Neural progenitor cell (in vitro differentiated cells): ENCODE measurements around the gene TEAD1.

ENCODE experiments used
- CTCF ChIP-seq: fragments of 200-600 bp; sonication (generic); IDR thresholded peaks from 2 replicates; pipeline ENCODE4 v1.5.1; 2017; ENCODE audit warnings: antibody characterized with exemption, mild to moderate bottlenecking
- EZH2 ChIP-seq: fragments of 200-600 bp; sonication (generic); IDR thresholded peaks from 2 replicates; pipeline ENCODE4 v1.6.1; 2017; ENCODE audit warnings: antibody characterized with exemption, mild to moderate bottlenecking, moderate library complexity

- TF ChIP-seq CTCF: no peak
- TF ChIP-seq EZH2: no peak
Measured at GRCh38 chr11:12775955-12776354, 101.7 kb downstream of the TEAD1 start.
